HEK293 (cell line): Measurements from ENCODE around the gene RPL35A.

ENCODE experiments used
- AEBP2 ChIP-seq: fragments of 450-650 bp; formaldehyde crosslinking; IDR thresholded peaks from 2 replicates; pipeline ENCODE4 v1.5.1; 2016; ENCODE audit warnings: missing biosample characterization, missing genetic modification characterization, borderline replicate concordance
- CTCF ChIP-seq: fragments of 450-650 bp; formaldehyde crosslinking; IDR thresholded peaks from 2 replicates; pipeline ENCODE4 v1.5.1; 2016; ENCODE audit warnings: missing biosample characterization, missing genetic modification characterization
- PBX3 ChIP-seq: sonication (generic); formaldehyde crosslinking; IDR thresholded peaks from 2 replicates; pipeline ENCODE4 v1.8.1; 2022; ENCODE audit warnings: mild to moderate bottlenecking, moderate library complexity, missing genetic modification reagents
- TCF7L2 ChIP-seq: IDR thresholded peaks from 2 replicates; pipeline ENCODE4 v1.6.1; 2011; ENCODE audit warnings: low read depth, mild to moderate bottlenecking, inconsistent platforms, low read length, moderate library complexity, borderline replicate concordance
- ZBTB20 ChIP-seq: fragments of 450-650 bp; formaldehyde crosslinking; IDR thresholded peaks from 2 replicates; pipeline ENCODE4 v1.5.1; 2016; ENCODE audit warnings: missing biosample characterization, missing genetic modification characterization
- ZBTB26 ChIP-seq: fragments of 450-650 bp; formaldehyde crosslinking; optimal IDR thresholded peaks from 2 replicates; pipeline ENCODE3; 2016; ENCODE audit warnings: missing biosample characterization, mild to moderate bottlenecking, missing genetic modification characterization
- ZBTB7A ChIP-seq: fragments of 450-650 bp; formaldehyde crosslinking; IDR thresholded peaks from 2 replicates; pipeline ENCODE4 v1.5.1; 2016; ENCODE audit warnings: low read depth, missing biosample characterization, missing genetic modification characterization
- ZNF24 ChIP-seq: fragments of 450-650 bp; formaldehyde crosslinking; IDR thresholded peaks from 2 replicates; pipeline ENCODE4 v1.5.1; 2016; ENCODE audit warnings: missing biosample characterization, missing genetic modification characterization
- ZNF274 ChIP-seq, 2 experiments: fragments of 200-500 bp in 1 of 2; fragments of 450-650 bp in 1 of 2; sonication (Bioruptor generic) in 1 of 2; formaldehyde crosslinking in 1 of 2; IDR thresholded peaks; 2 replicates each; pipeline versions ENCODE4 v1.5.1 to v1.6.1; 2014 to 2016; ENCODE audit warnings: borderline replicate concordance in 1 of 2, inconsistent platforms in 1 of 2, low read length in 1 of 2, missing biosample characterization in 1 of 2, missing genetic modification characterization in 1 of 2
- ZNF362 ChIP-seq: fragments of 450-650 bp; formaldehyde crosslinking; IDR thresholded peaks from 2 replicates; pipeline ENCODE4 v1.5.1; 2016; ENCODE audit warnings: missing biosample characterization, missing genetic modification characterization
- ZNF426 ChIP-seq: fragments of 450-650 bp; formaldehyde crosslinking; IDR thresholded peaks from 2 replicates; pipeline ENCODE4 v1.5.1; 2017; ENCODE audit warnings: missing biosample characterization, missing genetic modification characterization, mild to moderate bottlenecking, inconsistent platforms, moderate library complexity
- ZNF48 ChIP-seq: fragments of 450-650 bp; formaldehyde crosslinking; IDR thresholded peaks from 2 replicates; pipeline ENCODE4 v1.5.1; 2016; ENCODE audit warnings: missing biosample characterization, missing genetic modification characterization
- ZSCAN30 ChIP-seq: fragments of 450-650 bp; IDR thresholded peaks from 2 replicates; pipeline ENCODE4 v1.5.1; 2018; ENCODE audit warnings: missing biosample characterization, mild to moderate bottlenecking, missing genetic modification characterization, moderate library complexity

- TF ChIP-seq CTCF (tag by site-specific recombination) = no peak
- TF ChIP-seq ZNF426 (tag by site-specific recombination) = no peak
- no peak for TF ChIP-seq ZNF274 (IDR thresholded peaks at IDR 0.05; ENCODE audit: low read length)
- no peak for TF ChIP-seq ZNF274 (tag by site-specific recombination; IDR thresholded peaks at IDR 0.05; ENCODE audit: borderline replicate concordance)
- TF ChIP-seq ZNF24 (tag by site-specific recombination) = no peak
- TF ChIP-seq ZBTB26 = no peak
- no peak for TF ChIP-seq PBX3 (CRISPR knock-in tag)
- TF ChIP-seq ZNF48 = no peak
- no peak for TF ChIP-seq ZSCAN30
- TF ChIP-seq ZBTB7A (tag by site-specific recombination) = no peak
- no peak for TF ChIP-seq AEBP2 (tag by site-specific recombination)
- TF ChIP-seq ZBTB20 (tag by site-specific recombination) = no peak
- no peak for TF ChIP-seq ZNF362 (tag by site-specific recombination)
- TF ChIP-seq TCF7L2 = no peak
These were observed 42.8 kb upstream of the RPL35A start for GRCh38 chr3:197907196-197907595.
